Activated CD4-positive, CD25-positive, alpha-beta regulatory T cell treated with anti-CD3 and anti-CD28 coated beads, Interleukin-2, amount 50 U/mL, for 24 hours (primary cell): ENCODE results near the gene RCC1.
"Not testable (repeated sequence)": the region's sequence is repeated elsewhere in the genome, so short reads cannot be mapped to it uniquely, and the experiment has no call there.

Experiments used
- ATAC-seq, 2 donors: fragments of 150-1000 bp; cut with Tn5 transposase; one replicate each; pipeline ENCODE4 v1.10.0; 2021; ENCODE audit warnings: mild to moderate bottlenecking in 1 of 2, moderate library complexity in 1 of 2

The RCC1 gene

GRCh38 chr1:28551381-28551780 lies 45.5 kb downstream of the RCC1 start:
- no peak for ATAC-seq

GRCh38 chr1:28552758-28553663 lies 47.2 kb downstream of the RCC1 start, which contains the start of gene TRNAU1AP:
Gene TRNAU1AP (plus strand): TSS chr1:28553085. CDS start chr1:28553111, 26 bp downstream.
- peak; percentile 88 to 91 for ATAC-seq

- ATAC-seq: no peak
These were observed 55.0 kb downstream of the RCC1 start for GRCh38 chr1:28560886-28561285.

- no peak for ATAC-seq
These were observed 58.5 kb downstream of the RCC1 start for GRCh38 chr1:28564310-28564709.

- no peak for ATAC-seq
These were observed 59.2 kb downstream of the RCC1 start for GRCh38 chr1:28565040-28565439.

GRCh38 chr1:28565726-28566125 lies 59.9 kb downstream of the RCC1 start:
- no peak for ATAC-seq

GRCh38 chr1:28566931-28567330 lies 61.1 kb downstream of the RCC1 start:
- no peak for ATAC-seq

- no peak for ATAC-seq
These were observed 66.1 kb downstream of the RCC1 start for GRCh38 chr1:28571911-28572310.

GRCh38 chr1:28572891-28573290 lies 67.0 kb downstream of the RCC1 start:
- not testable (repeated sequence) for ATAC-seq

- ATAC-seq: no peak
These were observed 67.7 kb downstream of the RCC1 start for GRCh38 chr1:28573564-28573963.

GRCh38 chr1:28577052-28577678 lies 71.3 kb downstream of the RCC1 start:
- no peak for ATAC-seq

GRCh38 chr1:28577738-28578536 lies 72.1 kb downstream of the RCC1 start:
- ATAC-seq: no peak

- no peak for ATAC-seq
These were observed 72.9 kb downstream of the RCC1 start for GRCh38 chr1:28578696-28579218.

- no peak for ATAC-seq
These were observed 73.6 kb downstream of the RCC1 start for GRCh38 chr1:28579401-28579800.

- ATAC-seq: peak; percentile 39
These were observed 75.1 kb downstream of the RCC1 start for GRCh38 chr1:28580722-28581530.

GRCh38 chr1:28581531-28582247 lies 75.8 kb downstream of the RCC1 start:
- ATAC-seq: peak; percentile 87 to 90

GRCh38 chr1:28582248-28582615 lies 76.4 kb downstream of the RCC1 start:
- no peak for ATAC-seq

GRCh38 chr1:28586585-28587391 lies 80.9 kb downstream of the RCC1 start:
- not testable (repeated sequence) for ATAC-seq
